Loucy (cell line): ENCODE data around the gene KCNJ5.

ENCODE experiments used
- EZH2phosphoT487 ChIP-seq: fragments of 200-600 bp; IDR thresholded peaks from 2 replicates; pipeline ENCODE4 v1.6.1; 2018; ENCODE audit warnings: antibody characterized with exemption, mild to moderate bottlenecking, moderate library complexity, borderline replicate concordance
- TF ChIP-seq, protein P1 (sequence below): fragments of 200-600 bp; sonication (generic); conservative IDR thresholded peaks from 2 replicates; pipeline ENCODE4 v1.5.1; 2014; ENCODE audit warnings: mild to moderate bottlenecking, antibody characterized with exemption, low read length

DNA sequence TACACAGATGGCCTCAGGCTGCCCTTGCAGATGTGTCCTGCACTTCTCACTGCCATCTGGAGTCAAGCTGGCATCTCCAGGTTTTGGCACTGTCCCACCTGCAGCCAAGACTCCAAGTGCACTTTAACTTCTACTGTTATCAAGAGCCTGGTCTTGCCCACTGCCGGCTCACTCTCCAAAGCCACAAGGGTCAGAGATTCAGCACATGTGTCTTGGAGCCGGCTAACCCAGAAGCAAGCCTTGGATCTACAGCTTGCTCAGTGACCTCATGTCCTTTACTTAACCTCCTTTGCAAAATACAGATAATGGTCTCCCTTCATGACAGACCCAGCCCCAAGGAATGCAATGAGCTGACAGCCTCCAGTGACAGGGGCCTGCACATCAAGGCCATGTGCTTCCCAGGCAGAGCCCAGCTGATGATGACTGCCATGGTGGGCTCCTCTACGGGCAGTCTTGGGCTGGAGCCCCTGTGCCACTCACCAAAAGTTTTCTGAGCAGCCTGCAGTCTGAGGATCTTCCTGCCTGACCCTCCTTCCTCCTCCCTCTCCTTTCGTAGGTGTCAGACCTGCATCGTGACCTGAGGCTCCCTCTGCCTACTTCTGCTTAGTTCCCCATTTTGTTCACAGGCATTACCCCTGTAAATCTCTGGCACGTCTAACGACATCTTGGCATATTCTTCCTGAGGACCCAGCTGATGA is 42.5 kb downstream of the KCNJ5 start:
- TF ChIP-seq, protein P1, sequence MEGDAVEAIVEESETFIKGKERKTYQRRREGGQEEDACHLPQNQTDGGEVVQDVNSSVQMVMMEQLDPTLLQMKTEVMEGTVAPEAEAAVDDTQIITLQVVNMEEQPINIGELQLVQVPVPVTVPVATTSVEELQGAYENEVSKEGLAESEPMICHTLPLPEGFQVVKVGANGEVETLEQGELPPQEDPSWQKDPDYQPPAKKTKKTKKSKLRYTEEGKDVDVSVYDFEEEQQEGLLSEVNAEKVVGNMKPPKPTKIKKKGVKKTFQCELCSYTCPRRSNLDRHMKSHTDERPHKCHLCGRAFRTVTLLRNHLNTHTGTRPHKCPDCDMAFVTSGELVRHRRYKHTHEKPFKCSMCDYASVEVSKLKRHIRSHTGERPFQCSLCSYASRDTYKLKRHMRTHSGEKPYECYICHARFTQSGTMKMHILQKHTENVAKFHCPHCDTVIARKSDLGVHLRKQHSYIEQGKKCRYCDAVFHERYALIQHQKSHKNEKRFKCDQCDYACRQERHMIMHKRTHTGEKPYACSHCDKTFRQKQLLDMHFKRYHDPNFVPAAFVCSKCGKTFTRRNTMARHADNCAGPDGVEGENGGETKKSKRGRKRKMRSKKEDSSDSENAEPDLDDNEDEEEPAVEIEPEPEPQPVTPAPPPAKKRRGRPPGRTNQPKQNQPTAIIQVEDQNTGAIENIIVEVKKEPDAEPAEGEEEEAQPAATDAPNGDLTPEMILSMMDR = no peak
- TF ChIP-seq EZH2phosphoT487 = no peak
